GM12878 (cell line): ENCODE results near the gene JOSD2. TPM values are rescaled to one million over a fixed set of nuclear protein-coding genes. Genes with fewer than 3 reads are reported as not detected.

Experiments used
- ATAC-seq: fragments of 200-7000 bp; cut with Tn5 transposase; 3 replicates; pipeline ENCODE4 v1.9.1; 2020; ENCODE audit warnings: mild to moderate bottlenecking, moderate library complexity
- BruUV-seq: library from RNA; stranded (reverse); fragments of 400-500 nt; replicated peaks from 2 replicates; lab custom pipeline; 2021; lab: Mats Ljungman, UMichigan
- CTCF ChIA-PET: fragments of 300-600 bp; sonication (Branson Sonifier 250); formaldehyde crosslinking; extraction: SDS; loops from one replicate; lab custom pipeline; 2021; ENCODE audit warnings: inconsistent platforms; lab: Yijun Ruan, JAX
- POLR2A ChIA-PET: fragments of 350-600 bp; formaldehyde crosslinking; extraction: SDS; loops from one replicate; lab custom pipeline; 2021; ENCODE audit warnings: inconsistent platforms; lab: Charles Lee
- RAD21 ChIA-PET: fragments of 300-600 bp; sonication (Branson Sonifier 250); formaldehyde crosslinking; loops from one replicate; lab custom pipeline; 2023; ENCODE audit warnings: antibody characterized with exemption; ENCODE audit not compliant: unreplicated experiment; lab: Charles Lee
- SMC1A ChIA-PET: fragments of 300-600 bp; sonication (Branson Sonifier 250); formaldehyde crosslinking; loops from one replicate; lab custom pipeline; 2023; ENCODE audit not compliant: unreplicated experiment, uncharacterized antibody; lab: Charles Lee
- DNase-seq: peaks from one replicate; pipeline ENCODE4 v3.0.0-alpha.2; 2011; ENCODE audit warnings: low read depth, low spot score
- FAIRE-seq: peaks from 3 replicates; lab custom pipeline; 2011; peaks lifted over from hg19 to GRCh38; lab: Jason Lieb, UNC
- H2AFZ ChIP-seq: 2 replicates; pipeline ENCODE4 v1.6.0; 2011; ENCODE audit warnings: low read depth, low read length, control low read depth; ENCODE audit not compliant: control insufficient read depth
- H3K27ac ChIP-seq: 2 replicates; pipeline ENCODE4 v1.5.1; 2011; ENCODE audit warnings: control low read depth; ENCODE audit not compliant: control insufficient read depth, insufficient read depth
- H3K27me3 ChIP-seq, 2 experiments: replicated peaks in 1 of 2; 2 replicates each; pipeline versions ENCODE4 v1.6.0 to v1.6.1; 2011; ENCODE audit warnings: low read length in 1 of 2; ENCODE audit not compliant: control insufficient read depth in 2 of 2, insufficient read depth in 2 of 2
- H3K36me3 ChIP-seq, 2 experiments: 2 replicates each; pipeline ENCODE4 v1.5.1; 2011; ENCODE audit warnings: low read length in 1 of 2; ENCODE audit not compliant: control insufficient read depth in 2 of 2, insufficient read depth in 2 of 2
- H3K4me1 ChIP-seq: 2 replicates; pipeline ENCODE4 v1.6.1; 2011; ENCODE audit warnings: mild to moderate bottlenecking, low read length, moderate library complexity, mixed read lengths; ENCODE audit not compliant: control insufficient read depth, insufficient read depth
- H3K4me2 ChIP-seq: 2 replicates; pipeline ENCODE4 v1.6.0; 2011; ENCODE audit warnings: control low read depth; ENCODE audit not compliant: control insufficient read depth, insufficient read depth
- H3K4me3 ChIP-seq: fragments of 200-600 bp; sonication (generic); 2 replicates; pipeline ENCODE4 v1.5.1; 2016
- H3K79me2 ChIP-seq: 2 replicates; pipeline ENCODE4 v1.6.0; 2011; ENCODE audit warnings: low read length; ENCODE audit not compliant: control insufficient read depth, insufficient read depth
- H3K9ac ChIP-seq: 2 replicates; pipeline ENCODE4 v1.8.0; 2011; ENCODE audit warnings: low read length, control low read depth, mixed read lengths; ENCODE audit not compliant: control insufficient read depth, insufficient read depth
- H3K9me3 ChIP-seq: replicated peaks from 3 replicates; pipeline ENCODE4 v1.5.1; 2011; ENCODE audit warnings: mild to moderate bottlenecking, low read length; ENCODE audit not compliant: control insufficient read depth, insufficient read depth
- H4K20me1 ChIP-seq: 2 replicates; pipeline ENCODE4 v1.6.0; 2011; ENCODE audit not compliant: control insufficient read depth, insufficient read depth
- FOXK2 ChIP-seq: fragments of 450-650 bp; IDR thresholded peaks from 2 replicates; pipeline ENCODE4 v1.6.1; 2017; ENCODE audit warnings: mild to moderate bottlenecking, moderate library complexity
- POLR2A ChIP-seq: IDR thresholded peaks from 2 replicates; pipeline ENCODE4 v1.6.1; 2011; ENCODE audit warnings: low read depth, mild to moderate bottlenecking, low read length
- POLR2AphosphoS2 ChIP-seq: IDR thresholded peaks from 2 replicates; pipeline ENCODE4 v1.6.1; 2011; ENCODE audit warnings: low read depth, mild to moderate bottlenecking, low read length, improper control_type of control experiment, moderate library complexity
- SMARCA5 ChIP-seq: fragments of 450-650 bp; IDR thresholded peaks from 2 replicates; pipeline ENCODE4 v1.6.1; 2017; ENCODE audit warnings: mild to moderate bottlenecking
- ZZZ3 ChIP-seq: IDR thresholded peaks from 2 replicates; pipeline ENCODE4 v1.6.1; 2011; ENCODE audit warnings: low read depth; ENCODE audit not compliant: control insufficient read depth, insufficient read length
- WGBS: methylation state at CpG from one replicate; pipeline ENCODE4 v1.1.6; 2016; ENCODE audit warnings: low lambda C conversion rate; ENCODE audit not compliant: insufficient replicate concordance, insufficient coverage; ENCODE audit errors: missing lambda C conversion rate; 5-methylcytosine and 5-hydroxymethylcytosine counted together
- in situ Hi-C: fragments of 300-500 bp; cut with MboI; formaldehyde crosslinking; loops from 9 replicates; pipeline ENCODE4 v1.14.3; 2018; ENCODE audit warnings: mixed read lengths
- intact Hi-C: fragments of 100-400 bp; cut with micrococcal nuclease; formaldehyde crosslinking; loops from one replicate; pipeline ENCODE4 v1.14.2; 2022; ENCODE audit not compliant: unreplicated experiment
- polyA plus RNA-seq, 11 experiments: library from polyadenylated mRNA; depleted of rRNA in 4 of 11; unstranded in 6 of 11; stranded (reverse) in 5 of 11; fragments of >200 nt; fragmentation: Nextera tagmentation in 4 of 11; fragmentation: Illumina TruSeq in 1 of 11; extraction: Ambion mirVana in 4 of 11; extraction: Trizol in 1 of 11; gene quantifications; 1 replicate in 1 of 11; 2 replicates in 10 of 11; pipeline versions ENCODE4 v1.2.1 to v1.2.3, GENCODE V29; 2011 to 2016; ENCODE audit warnings: inconsistent platforms in 2 of 11, missing spikeins in 2 of 11, low read depth in 1 of 11
- total RNA-seq, 4 experiments: library from RNA; depleted of rRNA in 3 of 4; stranded (reverse); fragments of >200 nt in 3 of 4; fragmentation: Illumina TruSeq in 1 of 4; extraction: Trizol in 1 of 4; gene quantifications; 2 replicates each; pipeline versions ENCODE4 v1.2.1 to v1.2.3, GENCODE V29; 2013 to 2021
- TF ChIP-seq, protein P1 (sequence below): IDR thresholded peaks from 2 replicates; pipeline ENCODE4 v1.6.1; 2011; ENCODE audit warnings: low read depth, mild to moderate bottlenecking, low read length, moderate library complexity, borderline replicate concordance; ENCODE audit errors: extremely low read depth

JOSD2 gene
- total and polyA plus RNA-seq, 10 of the 15 experiments (the other 5 are each of a cell fraction or from before 2014, with no cell fraction given), result 0.91 to 26.7 (median 13.0) TPM

DNA sequence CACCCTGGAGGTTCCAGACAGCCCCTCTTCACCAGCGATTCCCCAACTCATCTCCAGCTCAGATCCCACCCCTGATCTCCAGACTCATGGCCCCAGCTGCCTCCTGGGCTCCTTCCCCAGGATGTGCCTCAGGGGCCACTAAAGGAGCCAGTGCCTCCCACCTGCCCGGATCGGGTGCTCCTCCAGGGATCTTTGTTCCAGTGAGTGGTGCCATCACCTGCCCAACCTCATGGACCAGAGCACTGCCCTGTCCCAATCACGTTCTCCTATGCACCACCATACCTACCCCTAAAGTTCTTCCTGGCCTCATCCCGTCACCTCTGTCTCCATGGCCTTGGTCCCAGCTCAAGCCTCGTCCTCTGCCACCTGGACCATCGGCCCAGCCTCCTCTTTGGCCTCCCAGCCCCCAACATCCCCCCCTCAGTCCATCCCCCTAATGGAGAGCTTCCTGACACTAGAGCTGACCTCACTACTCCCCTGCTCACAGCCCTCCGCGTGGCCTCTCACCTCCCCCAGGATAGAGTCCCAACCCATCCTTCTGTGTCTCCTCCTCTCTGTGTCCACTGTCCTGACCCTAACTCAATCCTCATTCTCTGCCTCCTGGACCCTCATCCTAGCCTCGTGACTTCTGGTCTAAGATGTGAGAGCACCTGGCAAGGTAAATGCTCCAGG is 25.6 kb downstream of the JOSD2 start:
- Histone ChIP-seq H3K4me1 (no peaks in the 10 kb centered on the region), H3K9me3 (peaks cover 3% of the 10 kb centered on the region; the same call in 2 of the 3 replicates), H3K4me3 (no peak overlapping the region), H3K79me2 (no peaks in the 10 kb centered on the region), H3K9ac (no peak overlapping the region), H3K4me2 (no peak overlapping the region), H2AFZ (no peak overlapping the region), H3K27me3 (no peaks in the 10 kb centered on the region), H4K20me1 (no peaks in the 10 kb centered on the region), H3K27ac (no peak overlapping the region), H3K36me3 (peaks cover 3 to 13% of the 10 kb centered on the region in 2 experiments; a peak in 3 of 4 replicates)
- TF ChIP-seq SMARCA5, result no peak
- TF ChIP-seq POLR2A, result peak; percentile 64
- CTCF ChIA-PET, result no interaction called here
- ATAC-seq, result no peak
- WGBS, result 94% methylated on average over 10 of the region's 10 CpGs
- intact Hi-C loops, result no loop called here
- POLR2A ChIA-PET, result no interaction called here
- RAD21 ChIA-PET, result no interaction called here
- no TSS peak for BruUV-seq
- DNase-seq, result no peak
- FAIRE-seq, result no peak
- in situ Hi-C loops, result no loop called here
- SMC1A ChIA-PET, result no interaction called here

DNA sequence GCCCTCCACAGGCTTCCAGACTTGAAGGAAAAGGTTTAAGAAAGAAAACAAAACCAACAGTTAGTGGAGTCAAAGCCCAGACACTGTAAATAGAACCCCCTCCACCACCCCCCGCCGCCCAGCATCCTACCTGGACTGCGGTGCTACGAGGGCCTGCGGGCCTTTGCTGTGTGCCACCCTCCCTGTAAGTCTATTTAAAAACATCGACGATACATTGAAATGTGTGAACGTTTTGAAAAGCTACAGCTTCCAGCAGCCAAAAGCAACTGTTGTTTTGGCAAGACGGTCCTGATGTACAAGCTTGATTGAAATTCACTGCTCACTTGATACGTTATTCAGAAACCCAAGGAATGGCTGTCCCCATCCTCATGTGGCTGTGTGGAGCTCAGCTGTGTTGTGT is 28.1 kb downstream of the JOSD2 start:
- Histone ChIP-seq H3K9me3 (peaks cover 8% of the 10 kb centered on the region; the same call in 2 of the 3 replicates), H3K27ac (no peak overlapping the region), H2AFZ (no peak overlapping the region), H3K4me2 (no peak overlapping the region), H4K20me1 (no peaks in the 10 kb centered on the region), H3K4me1 (no peaks in the 10 kb centered on the region), H3K27me3 (no peaks in the 10 kb centered on the region), H3K9ac (no peak overlapping the region), H3K36me3 (peaks cover 12 to 21% of the 10 kb centered on the region in 2 experiments; a peak in 3 of 4 replicates), H3K4me3 (no peak overlapping the region), H3K79me2 (peaks cover 10% of the 10 kb centered on the region)
- WGBS, result 86% methylated on average over 10 of the region's 10 CpGs
- RAD21 ChIA-PET, result no interaction called here
- POLR2A ChIA-PET, result no interaction called here
- TF ChIP-seq FOXK2 (no peak), POLR2AphosphoS2 (no peak), ZZZ3 (no peak)
- TF ChIP-seq, protein P1, sequence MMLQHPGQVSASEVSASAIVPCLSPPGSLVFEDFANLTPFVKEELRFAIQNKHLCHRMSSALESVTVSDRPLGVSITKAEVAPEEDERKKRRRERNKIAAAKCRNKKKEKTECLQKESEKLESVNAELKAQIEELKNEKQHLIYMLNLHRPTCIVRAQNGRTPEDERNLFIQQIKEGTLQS, result no peak
- in situ Hi-C loops, result no loop called here
- no peak for DNase-seq
- ATAC-seq, result no peak
- no peak for FAIRE-seq
- TSS peak; percentile 43 for BruUV-seq
- CTCF ChIA-PET, result interaction anchor here (0.9 kb wide), 1 partner anchor 22 kb away, joined by 4 read pairs; no protein-coding TSS in a partner anchor
- SMC1A ChIA-PET, result no interaction called here
- intact Hi-C loops, result no loop called here
